HL-60 (cell line): ENCODE measurements around the gene TEX9.

Experiments used
- POLR2AphosphoS5 ChIP-seq: IDR thresholded peaks from 2 replicates; pipeline ENCODE4 v1.6.1; 2012; ENCODE audit warnings: low read depth
- TF ChIP-seq, protein P1 (sequence below): IDR thresholded peaks from one replicate; pipeline ENCODE4 v1.5.1; 2011; ENCODE audit warnings: low read length, control low read depth, inconsistent platforms; ENCODE audit not compliant: insufficient read depth

GRCh38 chr15:56411122-56411749 lies 46.0 kb downstream of the TEX9 start:
- TF ChIP-seq, protein P1, sequence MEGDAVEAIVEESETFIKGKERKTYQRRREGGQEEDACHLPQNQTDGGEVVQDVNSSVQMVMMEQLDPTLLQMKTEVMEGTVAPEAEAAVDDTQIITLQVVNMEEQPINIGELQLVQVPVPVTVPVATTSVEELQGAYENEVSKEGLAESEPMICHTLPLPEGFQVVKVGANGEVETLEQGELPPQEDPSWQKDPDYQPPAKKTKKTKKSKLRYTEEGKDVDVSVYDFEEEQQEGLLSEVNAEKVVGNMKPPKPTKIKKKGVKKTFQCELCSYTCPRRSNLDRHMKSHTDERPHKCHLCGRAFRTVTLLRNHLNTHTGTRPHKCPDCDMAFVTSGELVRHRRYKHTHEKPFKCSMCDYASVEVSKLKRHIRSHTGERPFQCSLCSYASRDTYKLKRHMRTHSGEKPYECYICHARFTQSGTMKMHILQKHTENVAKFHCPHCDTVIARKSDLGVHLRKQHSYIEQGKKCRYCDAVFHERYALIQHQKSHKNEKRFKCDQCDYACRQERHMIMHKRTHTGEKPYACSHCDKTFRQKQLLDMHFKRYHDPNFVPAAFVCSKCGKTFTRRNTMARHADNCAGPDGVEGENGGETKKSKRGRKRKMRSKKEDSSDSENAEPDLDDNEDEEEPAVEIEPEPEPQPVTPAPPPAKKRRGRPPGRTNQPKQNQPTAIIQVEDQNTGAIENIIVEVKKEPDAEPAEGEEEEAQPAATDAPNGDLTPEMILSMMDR = no peak
- no peak for TF ChIP-seq POLR2AphosphoS5
